NB4 (cell line): ENCODE measurements around the gene KDM6A.

Experiments used
- MYC ChIP-seq: IDR thresholded peaks from 2 replicates; pipeline ENCODE4 v1.6.1; 2011; ENCODE audit warnings: low read depth, low read length
- POLR2A ChIP-seq: IDR thresholded peaks from 2 replicates; pipeline ENCODE4 v1.6.1; 2011; ENCODE audit warnings: mild to moderate bottlenecking; ENCODE audit not compliant: insufficient read length; ENCODE audit errors: extremely low read depth
- TF ChIP-seq, protein P1 (sequence below): IDR thresholded peaks from one replicate; pipeline ENCODE4 v1.5.1; 2012; ENCODE audit warnings: low read depth, low read length

DNA sequence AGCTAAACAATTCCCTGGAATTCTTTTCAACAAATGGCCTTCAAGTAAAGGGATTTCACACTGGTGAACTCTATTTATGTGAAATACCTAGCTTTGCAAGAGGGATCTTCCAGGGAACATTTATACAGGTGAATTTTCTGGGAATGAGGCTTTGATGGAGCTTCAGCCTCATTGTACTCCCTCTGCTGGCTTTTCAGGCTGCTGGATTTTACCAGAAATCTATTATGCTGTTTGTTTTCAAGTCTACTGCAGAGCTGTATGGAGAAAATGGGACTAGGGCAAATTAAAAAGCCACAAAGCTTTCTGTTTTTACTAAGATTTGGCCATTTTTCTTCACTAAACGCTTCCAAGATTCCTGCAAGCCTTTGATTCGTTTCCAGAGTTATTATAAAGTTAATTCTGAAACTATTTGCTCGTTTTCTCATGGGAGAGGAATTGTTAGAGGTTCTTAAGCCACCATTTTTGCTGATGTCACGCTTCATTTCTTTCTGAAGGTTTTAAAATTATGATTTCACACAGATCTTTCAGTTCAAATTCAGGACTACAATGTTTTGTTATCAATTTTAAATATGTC, 31.6 kb downstream of the KDM6A start:
- no peak for TF ChIP-seq POLR2A
- TF ChIP-seq, protein P1, sequence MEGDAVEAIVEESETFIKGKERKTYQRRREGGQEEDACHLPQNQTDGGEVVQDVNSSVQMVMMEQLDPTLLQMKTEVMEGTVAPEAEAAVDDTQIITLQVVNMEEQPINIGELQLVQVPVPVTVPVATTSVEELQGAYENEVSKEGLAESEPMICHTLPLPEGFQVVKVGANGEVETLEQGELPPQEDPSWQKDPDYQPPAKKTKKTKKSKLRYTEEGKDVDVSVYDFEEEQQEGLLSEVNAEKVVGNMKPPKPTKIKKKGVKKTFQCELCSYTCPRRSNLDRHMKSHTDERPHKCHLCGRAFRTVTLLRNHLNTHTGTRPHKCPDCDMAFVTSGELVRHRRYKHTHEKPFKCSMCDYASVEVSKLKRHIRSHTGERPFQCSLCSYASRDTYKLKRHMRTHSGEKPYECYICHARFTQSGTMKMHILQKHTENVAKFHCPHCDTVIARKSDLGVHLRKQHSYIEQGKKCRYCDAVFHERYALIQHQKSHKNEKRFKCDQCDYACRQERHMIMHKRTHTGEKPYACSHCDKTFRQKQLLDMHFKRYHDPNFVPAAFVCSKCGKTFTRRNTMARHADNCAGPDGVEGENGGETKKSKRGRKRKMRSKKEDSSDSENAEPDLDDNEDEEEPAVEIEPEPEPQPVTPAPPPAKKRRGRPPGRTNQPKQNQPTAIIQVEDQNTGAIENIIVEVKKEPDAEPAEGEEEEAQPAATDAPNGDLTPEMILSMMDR: no peak
- no peak for TF ChIP-seq MYC
